ENCODE results near the gene CCDC102A.
"Not testable (repeated sequence)": the region's sequence is repeated elsewhere in the genome, so short reads cannot be mapped to it uniquely, and the experiment has no call there.

Gene CCDC102A

DNA sequence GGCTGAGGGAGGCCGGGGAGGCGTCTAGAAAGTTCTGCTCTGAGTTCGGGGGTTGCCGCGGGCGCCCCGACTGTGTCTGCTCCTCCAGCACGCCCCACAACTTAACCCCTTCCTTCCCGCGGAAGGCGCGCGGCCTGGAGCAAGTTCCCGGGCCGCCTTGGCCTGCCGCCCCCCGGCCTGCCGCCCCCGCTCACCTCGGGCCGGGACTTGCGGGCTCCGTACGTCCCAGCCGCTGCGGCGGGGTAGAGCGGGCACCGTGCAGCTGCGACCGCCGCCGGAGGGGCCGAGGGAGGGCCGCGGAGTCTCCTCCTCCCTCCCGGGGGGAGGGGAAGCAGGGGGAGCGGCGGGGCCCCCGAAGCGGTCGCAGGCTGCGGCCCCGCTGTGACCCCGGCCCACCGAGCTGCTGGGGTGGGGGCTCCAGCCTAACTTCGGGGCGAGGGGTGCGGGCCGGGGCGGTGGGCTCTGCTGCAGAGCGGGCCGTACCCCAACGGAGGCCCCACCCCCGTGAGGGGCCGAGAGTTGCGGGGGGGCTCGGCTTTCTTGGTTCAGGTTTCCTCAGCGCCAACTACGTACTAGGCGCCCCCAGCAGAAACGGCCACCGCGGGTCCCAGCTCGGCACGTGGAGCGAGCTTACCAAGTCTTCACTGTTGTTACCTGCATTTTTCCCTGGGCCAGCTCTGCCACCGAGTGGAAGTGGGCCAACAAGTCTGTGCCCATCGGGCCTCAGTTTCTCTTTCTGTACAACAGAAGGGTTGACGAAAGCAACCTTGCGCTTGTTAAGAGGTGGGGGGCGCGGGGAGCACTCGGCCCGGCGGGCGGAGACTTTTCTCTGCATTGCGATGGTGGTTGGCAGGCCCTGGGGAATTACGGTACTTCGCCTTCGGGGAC is at the start of gene CCDC102A:
TSS of gene CCDC102A (minus strand) at position 266 of the 888 bp plus-strand sequence. CDS start 7,394 bp downstream, outside the sequence.
- no peak for DNase-seq

DNA sequence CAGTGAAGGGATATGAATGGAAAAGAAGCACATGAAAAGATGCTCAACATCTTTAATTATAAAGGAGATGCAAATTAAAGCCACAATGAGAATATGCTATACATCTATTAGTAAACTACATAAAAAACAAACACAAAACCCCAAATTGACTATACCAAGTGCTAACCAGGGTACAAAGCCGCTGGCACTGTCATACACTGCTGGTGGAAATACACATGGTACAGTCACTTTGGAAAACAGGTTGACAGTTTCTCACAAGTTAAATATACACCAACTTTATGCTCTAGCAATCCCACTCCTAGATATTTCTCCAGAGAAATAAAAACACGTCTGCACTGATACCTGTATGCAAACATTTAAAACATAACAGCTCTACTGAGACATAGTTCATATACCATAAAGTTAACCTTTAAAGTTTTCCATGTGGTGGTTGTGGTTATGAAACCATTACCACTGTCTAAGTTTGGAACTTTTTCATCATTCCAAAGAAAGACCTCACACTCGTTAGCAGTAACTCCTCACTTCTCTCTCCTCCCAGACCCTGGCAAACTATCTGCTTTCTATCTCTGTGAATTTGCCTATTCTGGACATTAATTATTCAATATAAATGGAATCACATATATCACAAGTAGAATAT is 48.8 kb upstream of the CCDC102A start:
- no peak for DNase-seq

DNA sequence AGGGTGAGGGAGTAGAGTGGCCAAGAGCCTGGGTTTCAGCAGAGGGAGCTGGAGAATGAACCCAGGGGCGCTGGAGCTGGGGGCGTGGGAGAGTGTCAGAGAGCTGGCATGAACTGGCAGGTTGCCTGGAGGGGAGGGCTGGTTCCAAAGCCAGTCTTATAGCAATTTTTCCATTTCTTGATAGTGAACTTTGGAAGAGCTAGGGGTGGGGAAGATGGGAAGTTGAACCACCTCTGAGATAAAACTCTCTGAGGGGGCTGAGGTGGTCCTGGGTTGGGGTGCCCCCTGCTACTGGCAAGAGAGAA is 42.9 kb upstream of the CCDC102A start:
- DNase-seq: no peak

- no peak for DNase-seq
Observed at GRCh38 chr16:57578521-57579360, 42.4 kb upstream of the CCDC102A start.

DNA sequence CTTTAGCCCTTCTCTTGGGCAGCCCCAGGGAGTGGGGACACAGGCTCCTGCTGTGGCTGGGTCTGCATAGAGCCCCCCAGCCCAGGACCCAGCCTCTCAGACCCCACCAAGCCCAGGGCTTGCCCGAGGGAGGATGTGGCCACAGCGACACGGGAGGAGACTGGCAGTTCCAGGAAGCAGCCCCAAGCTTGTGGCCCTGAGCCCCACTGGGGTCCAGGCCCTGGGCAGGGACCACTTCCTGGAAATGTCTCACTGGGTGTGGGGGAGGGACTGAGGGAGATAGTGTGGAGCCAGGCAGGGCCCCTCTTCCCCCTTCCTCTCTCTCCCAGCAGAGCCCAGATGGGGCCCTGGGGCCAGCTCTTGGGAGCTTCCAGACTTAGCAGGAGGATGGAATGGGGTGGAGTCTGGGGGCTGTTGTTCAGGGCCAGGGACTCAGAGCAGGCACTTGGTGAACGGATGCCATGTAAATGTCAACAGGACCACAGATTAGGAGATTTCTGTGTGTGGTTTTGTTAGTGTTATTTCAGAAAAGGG is 41.4 kb upstream of the CCDC102A start:
- DNase-seq: no peak

DNA sequence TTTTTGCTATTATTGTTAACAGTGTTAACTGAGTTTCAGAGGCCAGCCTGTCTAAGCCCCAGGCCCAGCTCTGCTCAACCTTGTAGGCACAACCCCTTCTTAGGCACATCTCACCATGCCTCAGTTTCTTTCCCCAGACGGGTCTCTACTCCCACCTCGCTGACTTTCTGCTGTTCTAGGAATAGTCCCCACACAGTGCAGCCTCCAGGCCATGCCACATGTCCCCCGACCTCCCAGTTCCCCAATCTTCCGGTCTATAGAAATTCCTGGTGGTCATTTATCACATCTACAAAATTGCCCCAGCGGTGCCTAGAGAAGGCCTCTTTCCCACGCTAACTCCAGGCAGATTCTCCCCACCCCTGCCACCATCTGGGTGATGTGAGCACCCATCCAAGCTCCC is 40.8 kb upstream of the CCDC102A start:
- no peak for DNase-seq

- peak; percentile 39 for DNase-seq
Observed at GRCh38 chr16:57576429-57576870, 40.1 kb upstream of the CCDC102A start.

DNA sequence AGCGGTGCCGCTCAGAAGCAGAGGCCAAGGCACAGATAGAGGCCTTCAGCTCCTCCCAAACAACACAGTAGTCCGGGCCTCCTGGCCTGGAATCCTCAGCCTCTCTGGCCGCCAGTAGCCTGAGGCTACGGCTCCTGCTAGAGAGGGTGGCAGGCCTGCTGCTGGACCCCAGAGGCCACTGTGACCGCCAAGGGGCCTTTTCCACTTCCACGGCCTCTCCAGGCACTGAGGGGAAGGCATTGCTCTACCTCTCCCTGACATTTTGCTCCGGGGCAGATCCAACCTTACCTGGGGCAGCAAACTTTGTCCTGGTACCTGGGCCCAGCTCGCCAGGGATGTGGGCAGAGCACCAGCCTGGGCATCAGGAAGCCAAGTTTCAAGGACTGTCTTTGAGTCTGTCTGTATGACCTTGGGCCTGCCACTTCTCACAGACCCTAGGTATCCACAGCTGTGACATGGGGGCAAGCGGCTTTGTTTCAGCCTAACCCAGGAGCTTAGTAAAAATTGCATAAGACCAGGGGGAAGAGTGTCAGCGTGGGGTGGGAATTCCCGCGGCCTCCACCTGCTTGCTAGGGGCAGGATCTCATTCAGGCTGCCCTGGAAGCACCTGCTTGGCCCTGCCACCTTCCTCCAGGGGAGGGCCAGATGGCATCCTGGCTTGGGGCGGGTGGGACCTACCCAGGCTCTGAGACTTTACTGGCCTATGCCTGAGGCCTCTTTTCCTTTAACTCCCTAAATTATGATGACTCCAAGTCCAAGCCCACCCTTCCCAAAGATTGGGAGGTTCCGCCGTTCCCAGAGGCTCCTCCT is 39.3 kb upstream of the CCDC102A start:
- no peak for DNase-seq

DNA sequence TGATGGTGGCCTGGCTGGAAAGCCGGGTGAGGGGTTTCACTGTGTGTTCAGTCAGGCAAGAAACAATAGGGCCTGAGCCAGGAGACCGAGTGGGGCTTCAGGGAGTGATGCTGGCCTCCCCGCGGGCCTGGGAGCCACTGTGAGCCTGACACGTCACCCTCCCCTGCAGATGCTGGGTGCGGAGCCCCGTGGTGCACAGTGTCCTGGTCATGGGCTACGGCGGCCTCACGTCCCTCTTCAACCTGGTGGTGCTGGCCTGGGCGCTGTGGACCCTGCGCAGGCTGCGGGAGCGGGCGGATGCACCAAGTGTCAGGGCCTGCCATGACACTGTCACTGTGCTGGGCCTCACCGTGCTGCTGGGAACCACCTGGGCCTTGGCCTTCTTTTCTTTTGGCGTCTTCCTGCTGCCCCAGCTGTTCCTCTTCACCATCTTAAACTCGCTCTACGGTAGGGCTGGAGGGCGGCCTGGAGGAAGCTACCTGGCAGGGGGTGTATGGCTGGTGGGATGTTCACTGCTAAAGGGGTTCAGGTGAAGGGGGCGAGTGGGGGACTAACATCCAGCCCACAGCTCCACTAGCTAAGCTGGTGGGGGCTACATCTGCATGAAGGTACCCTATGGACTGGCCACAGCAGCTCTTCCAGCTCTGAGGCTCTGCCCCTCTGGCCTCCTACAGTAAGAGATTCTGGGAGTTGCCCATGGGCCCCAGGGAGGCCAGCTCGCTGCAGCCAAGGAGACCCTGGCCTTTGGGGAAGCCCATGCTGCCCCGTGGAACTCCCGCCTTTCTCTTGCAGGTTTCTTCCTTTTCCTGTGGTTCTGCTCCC is 38.5 kb upstream of the CCDC102A start:
- no peak for DNase-seq

DNA sequence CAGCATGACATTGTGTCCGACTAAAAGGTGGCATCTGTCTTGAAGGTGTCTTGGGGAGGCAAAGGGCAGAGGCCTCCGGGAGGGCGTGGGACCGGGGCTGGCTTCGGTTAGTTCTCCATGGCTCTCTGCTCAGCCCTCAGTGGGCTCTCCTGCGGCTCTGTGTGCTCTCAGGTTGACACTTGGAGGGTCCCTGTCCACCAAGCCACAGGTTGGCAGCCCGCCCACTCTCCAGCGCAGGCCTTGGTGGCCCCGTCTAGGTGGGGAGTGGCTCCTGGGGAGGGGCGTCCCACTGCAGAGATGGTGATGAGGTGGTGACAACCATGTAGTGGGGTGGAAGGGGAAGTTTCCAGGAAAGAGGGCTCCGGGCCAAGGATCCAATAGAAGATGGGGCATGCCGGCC is 37.7 kb upstream of the CCDC102A start:
- DNase-seq: no peak

DNA sequence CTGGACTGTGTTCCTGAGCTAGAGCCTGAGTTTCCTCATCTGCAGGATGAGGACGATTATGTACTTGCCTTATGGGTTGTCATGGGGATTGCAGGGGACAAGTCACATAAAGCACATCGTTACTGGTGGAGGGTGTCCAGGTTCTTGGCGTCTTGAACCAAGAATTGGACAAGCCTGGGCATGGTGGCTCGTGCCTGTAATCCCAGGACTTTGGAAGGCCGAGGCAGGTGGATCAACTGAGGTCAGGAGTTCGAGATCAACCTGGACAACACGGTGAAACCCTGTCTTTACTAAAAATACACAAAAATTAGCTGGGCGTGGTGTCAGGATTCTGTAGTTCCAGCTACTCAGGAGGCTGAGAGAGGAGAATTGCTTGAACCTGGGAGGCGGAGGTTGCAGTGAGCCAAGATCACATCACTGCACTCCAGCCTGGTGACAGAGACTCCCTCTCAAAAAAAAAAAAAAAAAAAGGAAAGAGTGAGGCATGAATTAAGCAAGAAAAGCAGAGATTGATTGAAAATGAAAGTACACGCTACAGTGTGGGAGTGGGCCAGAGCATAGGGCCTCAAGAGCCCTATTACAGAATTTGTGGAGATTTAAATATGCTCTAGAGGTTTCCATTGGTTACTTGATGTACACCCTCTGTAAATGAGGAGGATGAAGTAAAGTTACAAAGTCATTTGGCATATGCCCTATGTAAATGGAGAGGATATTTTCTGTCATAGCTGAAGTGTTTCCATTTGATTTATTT is 36.8 kb upstream of the CCDC102A start:
- no peak for DNase-seq

DNA sequence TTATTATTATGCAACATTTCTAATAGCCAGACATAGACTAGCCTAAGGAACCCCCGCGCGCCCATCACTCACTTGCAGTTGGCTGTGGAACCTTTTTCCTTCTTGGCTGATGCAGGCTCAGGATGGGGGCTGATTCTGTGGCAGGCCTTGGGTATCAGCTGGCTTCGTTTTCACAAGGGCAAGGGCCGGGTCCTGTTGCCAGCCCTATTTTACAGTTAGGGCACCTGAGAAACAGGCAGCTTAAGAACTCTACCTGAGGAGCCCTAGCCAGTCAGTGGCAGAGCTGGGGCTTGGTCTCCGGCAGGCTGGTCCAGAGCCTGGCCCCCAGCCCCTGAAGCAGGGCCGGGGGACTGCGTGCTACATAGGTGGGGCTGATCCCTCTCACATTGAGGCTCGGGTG is 34.7 kb upstream of the CCDC102A start:
- no peak for DNase-seq

DNA sequence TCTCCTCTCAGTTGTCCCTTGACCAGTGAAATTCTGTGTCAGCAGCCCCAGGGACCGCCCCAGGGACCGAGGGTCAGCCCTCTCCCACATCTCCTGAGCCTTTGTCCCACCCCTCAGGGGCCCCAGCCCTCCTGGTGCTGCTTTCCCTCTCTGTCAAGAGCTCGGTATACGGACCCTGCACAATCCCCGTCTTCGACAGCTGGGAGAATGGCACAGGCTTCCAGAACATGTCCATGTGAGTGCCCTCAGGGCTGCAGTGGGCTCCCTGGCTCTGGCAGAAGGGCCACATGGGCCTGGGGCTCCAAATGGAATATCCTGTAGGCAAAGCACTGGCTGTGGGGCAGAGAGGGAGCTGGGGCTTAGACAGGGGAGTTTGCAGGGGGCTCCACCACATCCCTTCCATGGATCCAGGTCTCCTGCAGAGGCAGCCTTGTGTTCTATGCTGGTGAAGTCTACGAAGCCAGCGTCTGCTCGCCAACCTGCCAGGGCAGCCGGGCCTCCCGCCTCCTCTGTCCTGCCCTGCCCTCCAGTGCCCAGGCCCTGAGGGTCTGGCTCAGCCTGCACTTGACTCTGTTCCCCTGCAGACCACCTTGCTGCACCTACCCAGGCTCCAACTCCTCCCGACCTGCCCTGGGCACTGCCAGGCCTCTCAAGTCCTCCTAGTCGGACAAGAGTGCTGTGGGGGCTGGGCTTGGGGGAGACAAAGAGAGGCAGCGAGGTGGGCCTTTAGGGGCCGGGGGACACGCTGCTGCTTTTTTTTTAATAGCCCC is 34.1 kb upstream of the CCDC102A start:
- DNase-seq: no peak

- DNase-seq: no peak
Observed at GRCh38 chr16:57569306-57569946, 33.1 kb upstream of the CCDC102A start.

DNA sequence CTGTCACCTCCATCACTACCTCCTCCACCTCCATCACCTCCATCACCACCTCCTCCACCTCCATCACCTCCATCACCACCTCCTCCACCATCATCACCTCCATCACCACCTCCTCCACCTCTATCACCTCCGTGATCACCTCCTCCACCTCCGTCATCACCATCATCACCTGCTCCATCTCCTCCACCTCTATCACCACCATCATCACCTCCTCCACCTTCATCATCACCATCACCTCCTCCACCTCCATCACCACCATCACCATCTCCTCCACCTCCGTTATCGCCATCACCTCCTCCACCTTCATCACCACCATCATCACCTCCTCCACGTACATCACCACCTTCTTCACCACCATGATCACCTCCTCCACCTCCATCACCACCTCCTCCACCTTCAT is 32.4 kb upstream of the CCDC102A start:
- DNase-seq: not testable (repeated sequence)

DNA sequence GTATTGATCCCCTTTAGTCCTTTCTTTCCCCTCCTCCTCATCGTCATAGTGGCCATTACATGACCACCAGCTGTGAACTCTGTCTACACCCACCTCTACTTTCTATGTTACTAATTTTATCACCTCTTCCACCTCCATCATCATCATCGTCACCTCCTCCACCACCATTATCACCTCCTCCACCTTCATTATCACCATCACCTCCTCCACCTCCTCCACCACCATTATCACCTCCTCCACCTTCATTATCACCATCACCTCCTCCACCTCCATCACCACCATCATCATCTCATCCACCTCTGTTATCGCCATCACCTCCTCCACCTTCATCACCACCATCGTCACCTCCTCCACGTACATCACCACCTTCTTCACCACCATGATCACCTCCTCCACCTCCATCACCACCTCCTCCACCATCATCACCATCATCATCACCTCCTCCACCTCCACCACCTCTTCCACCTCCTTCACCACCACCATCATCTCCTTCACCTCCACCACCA is 31.9 kb upstream of the CCDC102A start:
- DNase-seq: no peak

DNA sequence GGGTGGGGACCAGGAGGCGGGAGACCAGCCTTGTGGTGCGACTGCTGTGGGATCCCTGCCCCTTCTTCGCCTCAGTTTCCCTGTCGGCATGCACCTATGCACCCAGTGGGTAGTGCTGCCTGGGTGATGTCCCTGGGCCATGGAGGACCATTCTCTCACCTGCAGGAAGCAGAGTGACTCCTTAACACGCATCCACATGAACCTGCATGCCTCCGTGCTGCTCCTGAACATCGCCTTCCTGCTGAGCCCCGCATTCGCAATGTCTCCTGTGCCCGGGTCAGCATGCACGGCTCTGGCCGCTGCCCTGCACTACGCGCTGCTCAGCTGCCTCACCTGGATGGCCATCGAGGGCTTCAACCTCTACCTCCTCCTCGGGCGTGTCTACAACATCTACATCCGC is 31.3 kb upstream of the CCDC102A start:
- no peak for DNase-seq

GRCh38 chr16:57566436-57566835 is 30.1 kb upstream of the CCDC102A start:
- no peak for DNase-seq

DNA sequence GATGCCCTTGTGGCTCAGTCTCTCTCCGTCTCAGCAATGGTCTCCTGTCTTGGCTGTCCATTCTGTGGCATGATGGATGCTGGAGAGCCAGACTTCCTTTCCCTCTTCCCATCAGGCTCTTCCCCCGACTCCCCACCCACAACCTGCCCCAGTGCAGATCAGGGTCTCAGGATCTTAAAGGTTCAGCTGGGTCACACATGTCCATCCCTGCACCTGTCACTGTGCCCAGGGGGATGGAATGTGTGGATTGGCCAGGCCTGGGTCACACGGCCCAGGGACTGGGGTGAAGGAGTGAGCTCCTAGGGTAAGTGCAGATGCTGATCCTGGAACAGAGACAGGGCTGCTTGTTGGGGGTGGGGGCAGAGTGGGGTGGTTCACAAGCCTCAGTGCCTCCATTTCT is 29.1 kb upstream of the CCDC102A start:
- no peak for DNase-seq
